GM19395 (cell line): ENCODE data around the gene STXBP6.
"Not testable (repeated sequence)": the region's sequence is repeated elsewhere in the genome, so short reads cannot be mapped to it uniquely, and the experiment has no call there.

Experiments used
- ATAC-seq: cut with Tn5 transposase; IDR thresholded peaks from one replicate; pipeline ENCODE4 v1.9.1; 2021; ENCODE audit warnings: mild to moderate bottlenecking, moderate library complexity; ENCODE audit not compliant: unreplicated experiment

The STXBP6 gene

DNA sequence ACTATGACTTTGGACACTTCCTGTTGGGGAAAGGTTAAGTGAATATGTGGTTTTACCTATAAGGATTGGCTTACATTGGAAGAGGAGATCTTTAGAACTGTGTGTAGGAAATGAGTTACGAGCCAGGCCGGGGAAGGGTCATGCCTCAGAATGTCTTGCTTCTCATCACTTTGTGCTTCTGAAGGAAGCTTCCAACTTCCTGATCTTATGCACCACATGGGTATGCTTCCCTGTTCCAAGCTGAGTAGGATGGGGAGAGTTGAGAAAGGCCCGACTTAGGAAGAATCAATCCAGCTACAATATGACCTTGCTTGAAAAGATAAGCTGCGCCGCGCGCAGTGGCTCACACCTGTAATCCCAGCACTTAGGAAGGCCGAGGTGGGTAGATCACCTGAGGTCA is 59.9 kb downstream of the STXBP6 start:
- ATAC-seq, result no peak

DNA sequence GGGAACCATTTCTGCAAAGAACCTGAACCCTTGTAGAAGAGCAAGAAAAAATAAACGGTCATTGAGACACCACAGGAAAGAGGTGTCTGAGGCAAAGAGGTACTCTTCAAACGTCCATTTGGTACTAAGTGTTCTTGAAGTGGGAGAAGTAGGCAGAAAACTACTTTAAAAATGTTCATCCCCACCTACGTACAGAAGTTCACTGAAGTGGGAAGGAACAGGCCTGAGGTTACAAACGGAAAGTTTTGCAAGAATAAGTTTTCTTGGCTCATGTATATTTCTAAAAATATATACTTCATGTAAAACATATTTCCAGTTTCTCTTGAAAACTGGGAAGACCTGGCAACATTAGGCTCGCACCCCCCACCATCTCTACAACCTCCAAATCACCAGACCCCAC is 61.2 kb downstream of the STXBP6 start:
- no peak for ATAC-seq

GRCh38 chr14:24986206-24986893 is 63.6 kb downstream of the STXBP6 start:
- no peak for ATAC-seq

DNA sequence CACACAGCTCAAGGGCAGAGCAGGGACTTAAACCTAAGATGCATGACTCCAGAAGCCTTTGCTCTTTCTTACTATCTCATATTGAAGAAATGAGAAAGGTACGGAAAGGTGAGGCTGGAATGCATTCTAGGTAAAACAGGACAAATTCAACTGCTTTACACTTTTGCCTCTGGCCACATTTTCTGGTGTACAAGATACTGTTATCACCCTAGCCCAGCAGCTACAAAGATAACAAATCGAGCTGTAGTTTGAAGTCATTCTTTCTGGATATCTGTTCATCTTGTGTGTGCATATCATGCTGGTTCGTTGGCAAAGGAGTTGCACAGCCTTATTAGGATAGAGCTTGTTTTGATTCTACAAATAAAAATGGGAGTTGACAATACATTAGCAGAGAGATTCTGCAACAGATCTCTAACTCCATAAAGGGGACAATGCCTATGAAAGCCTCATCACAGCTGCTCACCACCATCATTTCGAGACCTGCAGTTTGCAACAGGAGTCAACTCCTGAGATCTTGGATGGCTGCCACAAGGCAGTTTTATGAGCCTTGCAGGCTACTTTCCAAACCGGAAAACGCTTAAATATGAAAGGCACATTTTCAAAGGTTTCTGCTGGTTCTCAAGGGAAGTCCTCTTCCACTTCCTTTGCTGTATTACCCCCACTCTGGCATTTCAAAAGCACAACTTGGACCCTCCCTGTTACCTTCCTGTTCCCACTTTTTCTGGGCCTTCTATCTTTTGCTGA is 64.9 kb downstream of the STXBP6 start:
- no peak for ATAC-seq

DNA sequence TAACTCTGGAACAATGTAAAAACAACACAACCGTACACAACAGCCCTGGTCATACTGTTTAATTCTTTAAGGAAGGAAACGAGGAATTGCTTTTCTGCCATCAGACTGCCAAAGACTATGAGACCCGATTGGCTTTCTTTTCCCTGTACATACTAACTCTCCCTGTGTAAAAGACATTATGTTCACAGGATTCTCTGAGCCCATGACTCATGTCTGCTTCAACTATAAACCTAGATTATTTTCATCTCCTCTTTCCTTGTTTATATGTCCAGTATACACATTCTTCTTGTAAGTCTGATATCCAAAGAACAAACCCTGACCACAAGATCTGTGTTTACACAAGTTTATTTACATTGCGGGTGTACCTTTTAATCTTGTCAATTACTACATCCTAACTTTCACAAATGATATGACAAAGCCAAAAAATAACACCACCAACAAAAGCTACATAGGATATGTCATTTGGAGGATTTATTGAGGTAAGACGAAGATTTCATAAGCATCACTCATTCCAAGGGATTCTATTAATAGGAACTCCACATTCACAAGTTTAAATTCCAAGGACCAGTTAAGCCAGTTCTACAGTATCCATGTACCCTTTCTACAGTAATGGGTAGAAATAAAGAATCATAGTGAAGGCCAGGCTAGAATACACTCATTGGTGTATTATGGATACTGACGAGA is 67.3 kb downstream of the STXBP6 start:
- no peak for ATAC-seq

- ATAC-seq, result no peak
Measured at GRCh38 chr14:24979725-24980239, 70.2 kb downstream of the STXBP6 start.

GRCh38 chr14:24978862-24979724 is 70.9 kb downstream of the STXBP6 start:
- peak; percentile 88 for ATAC-seq

DNA sequence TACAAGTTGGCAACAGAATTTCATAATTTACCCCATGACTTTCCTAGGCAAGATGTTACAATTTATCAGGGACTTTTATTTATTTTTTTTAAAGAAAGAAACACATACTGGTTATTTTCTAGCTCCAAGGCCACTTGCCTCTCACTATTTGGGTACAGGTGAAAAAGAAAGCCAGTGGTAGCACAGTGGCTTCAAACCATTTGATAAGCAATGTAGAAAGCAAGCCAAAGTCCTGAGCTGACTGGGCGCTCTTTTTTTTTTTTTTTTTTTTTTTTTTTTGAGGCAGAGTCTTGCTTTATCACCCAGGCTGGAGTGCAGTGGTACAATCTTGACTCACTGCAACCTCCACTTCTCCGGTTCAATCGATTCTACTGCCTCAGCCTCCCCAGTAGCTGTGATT is 73.3 kb downstream of the STXBP6 start:
- no peak for ATAC-seq

DNA sequence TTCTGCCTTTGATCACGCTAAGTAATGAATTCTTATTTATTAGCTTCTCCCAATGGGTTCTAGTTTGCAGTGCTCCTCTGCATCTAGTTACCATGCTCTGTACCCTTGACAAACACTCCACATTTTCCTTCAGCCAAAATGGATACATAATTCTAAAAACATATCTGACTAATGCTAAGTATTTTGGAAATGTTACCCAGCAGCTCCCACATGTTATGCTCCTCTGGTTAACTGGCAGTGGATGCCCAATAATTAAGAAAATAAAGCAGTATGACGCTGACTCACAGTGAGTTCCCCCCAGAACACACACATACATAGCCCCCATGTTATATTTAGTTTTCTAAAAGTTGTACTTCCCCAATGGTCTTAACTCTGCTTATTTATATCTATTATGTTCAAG is 74.6 kb downstream of the STXBP6 start:
- ATAC-seq, result no peak

- ATAC-seq, result no peak
Measured at GRCh38 chr14:24974591-24975374, 75.2 kb downstream of the STXBP6 start.

GRCh38 chr14:24972844-24973243 is 77.1 kb downstream of the STXBP6 start:
- no peak for ATAC-seq

GRCh38 chr14:24971255-24971654 is 78.7 kb downstream of the STXBP6 start:
- ATAC-seq, result no peak

GRCh38 chr14:24966579-24966964 is 83.4 kb downstream of the STXBP6 start:
- ATAC-seq, result no peak

GRCh38 chr14:24965934-24966578 is 83.9 kb downstream of the STXBP6 start:
- ATAC-seq, result no peak

DNA sequence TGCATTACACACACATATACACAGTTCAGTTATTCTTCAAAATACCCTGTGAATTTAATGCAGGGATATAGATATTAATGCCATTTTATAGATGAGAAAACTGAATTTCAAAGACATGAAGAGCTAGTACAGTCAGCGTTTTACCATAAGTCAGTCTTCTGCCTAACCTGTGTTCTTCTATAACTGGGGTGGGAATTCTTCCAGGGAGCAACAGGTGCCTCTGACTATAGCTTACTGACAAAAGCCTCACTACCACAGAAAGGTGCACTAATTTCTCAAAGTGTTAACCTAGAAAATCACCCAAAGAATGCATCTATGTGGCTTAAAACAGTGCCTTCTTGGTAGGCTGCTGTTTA is 84.4 kb downstream of the STXBP6 start:
- no peak for ATAC-seq

DNA sequence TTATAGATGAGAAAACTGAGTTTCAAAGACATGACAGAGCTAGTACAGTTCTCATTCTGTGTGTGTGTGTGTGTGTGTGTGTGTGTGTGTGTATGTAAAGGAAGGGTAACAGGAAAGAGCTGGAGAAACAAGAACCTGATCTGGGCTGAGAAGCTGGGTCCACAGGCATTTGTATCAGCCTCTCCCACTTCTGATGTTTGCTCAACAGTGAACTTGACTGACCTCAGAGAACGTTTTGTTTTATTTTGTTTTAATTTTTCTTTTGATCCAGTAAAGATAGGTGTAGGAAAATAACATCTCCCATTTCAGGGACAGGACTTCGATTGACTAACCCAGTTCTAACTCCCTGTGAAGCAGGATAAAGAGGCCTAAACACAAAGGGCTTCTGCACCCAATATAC is 85.4 kb downstream of the STXBP6 start:
- ATAC-seq, result no peak

- no peak for ATAC-seq
Measured at GRCh38 chr14:24964048-24964447, 85.9 kb downstream of the STXBP6 start.

DNA sequence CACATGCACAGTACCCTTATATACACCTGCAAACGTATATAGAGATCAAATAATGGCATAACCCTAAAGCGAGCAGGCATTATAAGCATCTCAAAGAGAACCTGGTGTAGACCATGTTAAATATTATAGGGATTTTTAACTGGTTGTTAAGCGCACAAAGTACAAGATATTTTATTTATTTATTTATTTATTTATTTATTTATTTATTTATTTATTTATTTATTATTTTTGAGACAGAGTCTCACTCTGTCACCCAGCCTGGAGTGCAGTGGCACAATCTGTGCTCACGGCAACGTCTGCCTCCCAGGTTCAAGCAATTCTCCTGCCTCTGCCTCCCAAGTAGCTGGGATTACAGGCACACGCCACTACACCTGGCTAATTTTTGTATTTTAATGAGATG is 87.8 kb downstream of the STXBP6 start:
- not testable (repeated sequence) for ATAC-seq

DNA sequence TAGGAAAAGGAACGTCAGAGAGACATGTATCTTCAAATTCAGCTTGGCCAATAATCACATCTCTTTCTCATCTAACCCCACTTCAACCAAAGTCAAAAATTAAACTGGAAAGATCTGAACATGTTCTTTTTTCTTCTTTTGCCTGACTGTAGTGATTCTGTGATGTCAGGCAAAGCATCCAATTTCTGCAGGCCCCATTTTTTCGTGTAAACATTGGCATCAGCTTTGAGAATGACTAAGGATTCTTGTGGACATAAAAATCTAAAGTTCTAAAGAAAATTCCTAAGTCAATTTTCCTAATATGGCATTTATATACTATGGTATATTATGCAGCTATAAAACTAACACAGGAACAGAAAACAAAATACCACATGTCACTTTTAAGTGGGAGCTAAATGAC is 89.1 kb downstream of the STXBP6 start:
- no peak for ATAC-seq
